Central memory CD8-positive, alpha-beta T cell (primary cell): ENCODE measurements around the gene MTCH1.

Experiments
- ATAC-seq: fragments of 150-1000 bp; cut with Tn5 transposase; replicated peaks from 2 replicates; pipeline ENCODE4 v1.10.0; 2022; ENCODE audit warnings: mild to moderate bottlenecking, moderate FRiP score, moderate number of reproducible peaks; ENCODE audit not compliant: poor library complexity, severe bottlenecking; ENCODE audit errors: extremely low read depth
- DNase-seq, 2 donors: peaks; one replicate each; pipeline ENCODE4 v3.0.0; 2021; ENCODE audit warnings: low spot score in 2 of 2
- H3K27ac Mint-ChIP-seq: one replicate; pipeline ENCODE4 v1.8.0; 2022; ENCODE audit warnings: low read depth, mild to moderate bottlenecking, moderate library complexity, mixed read lengths
- H3K27me3 Mint-ChIP-seq: one replicate; pipeline ENCODE4 v1.8.0; 2022; ENCODE audit warnings: mixed read lengths
- H3K36me3 Mint-ChIP-seq: one replicate; pipeline ENCODE4 v1.8.0; 2022; ENCODE audit warnings: mild to moderate bottlenecking, moderate library complexity, mixed read lengths; ENCODE audit not compliant: insufficient read depth
- H3K4me1 Mint-ChIP-seq: one replicate; pipeline ENCODE4 v1.8.0; 2022; ENCODE audit warnings: mixed read lengths
- H3K4me3 Mint-ChIP-seq: one replicate; pipeline ENCODE4 v1.8.0; 2022; ENCODE audit warnings: mild to moderate bottlenecking, moderate library complexity, mixed read lengths
- H3K9me3 Mint-ChIP-seq: one replicate; pipeline ENCODE4 v1.8.0; 2022; ENCODE audit warnings: mixed read lengths

The MTCH1 gene

GRCh38 chr6:37011656-37012378 is 25.8 kb upstream of the MTCH1 start:
- Mint-ChIP-seq H3K27me3 (no peaks in the 10 kb centered on the region), H3K4me3 (no peak overlapping the region), H3K9me3 (no peaks in the 10 kb centered on the region), H3K36me3 (no peaks in the 10 kb centered on the region), H3K4me1 (peaks cover 2% of the 10 kb centered on the region), H3K27ac (peak overlapping the region; percentile 71)
- DNase-seq (no peak), ATAC-seq (no peak)

DNA sequence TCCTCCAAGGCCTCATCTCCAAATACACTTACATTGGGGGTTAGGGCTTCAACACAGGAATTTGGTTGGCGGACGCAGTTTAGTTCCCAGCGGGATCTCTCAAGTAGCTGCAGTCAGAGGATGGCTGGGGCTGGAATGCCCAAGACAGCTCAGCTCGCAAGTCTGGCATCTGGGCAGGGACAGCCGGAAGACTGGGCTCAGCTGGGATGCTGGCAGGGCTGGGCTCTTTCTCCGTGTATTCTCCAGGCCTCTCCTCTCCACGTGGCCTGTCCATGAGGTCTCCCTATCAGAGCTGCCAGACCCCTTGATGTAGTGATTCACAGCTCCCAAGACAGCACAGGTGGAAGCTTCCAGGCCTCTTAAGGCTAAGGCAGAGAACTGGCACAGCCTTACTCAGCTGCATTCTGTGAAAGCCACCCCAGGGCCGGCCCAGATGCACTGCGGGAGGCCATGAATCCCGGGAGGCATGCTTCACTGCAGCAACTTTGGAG is 24.5 kb upstream of the MTCH1 start:
- Mint-ChIP-seq H3K9me3 (no peaks in the 10 kb centered on the region), H3K4me3 (no peak overlapping the region), H3K36me3 (no peaks in the 10 kb centered on the region), H3K4me1 (peaks cover 15% of the 10 kb centered on the region), H3K27me3 (no peaks in the 10 kb centered on the region), H3K27ac (no peak overlapping the region)
- DNase-seq, result no peak
- no peak for ATAC-seq

- no peak overlapping the region for H3K4me3 Mint-ChIP-seq
- DNase-seq (no peak), ATAC-seq (no peak)
- H3K4me1 Mint-ChIP-seq, result peaks cover 16% of the 10 kb centered on the region
- H3K27ac Mint-ChIP-seq, result no peak overlapping the region
- H3K9me3 Mint-ChIP-seq, result no peaks in the 10 kb centered on the region
- H3K27me3 Mint-ChIP-seq, result no peaks in the 10 kb centered on the region
- H3K36me3 Mint-ChIP-seq, result peaks cover 3% of the 10 kb centered on the region
These were observed 22.8 kb upstream of the MTCH1 start for GRCh38 chr6:37008484-37009465.

GRCh38 chr6:37007340-37008043 is 21.5 kb upstream of the MTCH1 start:
- H3K36me3 Mint-ChIP-seq, result peaks cover 5% of the 10 kb centered on the region
- ATAC-seq (no peak), DNase-seq (no peak)
- no peak overlapping the region for H3K27ac Mint-ChIP-seq
- H3K4me1 Mint-ChIP-seq, result peaks cover 16% of the 10 kb centered on the region
- peak overlapping the region; percentile 20 for H3K4me3 Mint-ChIP-seq
- no peaks in the 10 kb centered on the region for H3K9me3 Mint-ChIP-seq
- no peaks in the 10 kb centered on the region for H3K27me3 Mint-ChIP-seq

DNA sequence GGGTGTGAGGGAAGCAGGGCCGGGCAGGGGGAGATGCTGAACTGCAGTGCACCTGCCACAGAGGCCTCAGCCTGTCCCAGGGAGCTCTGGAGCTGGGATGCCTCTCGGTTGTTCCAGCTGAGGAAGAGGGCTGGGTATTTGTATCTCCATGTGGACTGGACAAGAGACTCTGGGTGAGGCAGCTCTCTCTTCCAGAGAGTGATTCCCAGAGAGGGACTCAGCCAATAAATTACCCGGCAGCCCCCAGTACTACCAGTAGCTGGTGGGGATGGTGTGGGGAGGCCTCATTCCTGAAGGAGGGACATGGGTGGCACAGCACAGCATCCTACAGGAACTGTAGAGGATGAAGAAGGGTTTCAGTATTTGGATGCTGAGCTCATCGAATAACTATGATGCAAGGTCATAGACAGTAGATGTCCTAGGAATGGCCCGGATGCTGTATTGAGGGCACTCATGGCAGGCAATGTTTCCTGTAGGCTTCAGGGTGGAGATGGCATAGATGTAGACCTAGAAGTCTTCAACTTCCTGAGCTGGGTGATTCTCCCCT is 20.9 kb upstream of the MTCH1 start:
- Mint-ChIP-seq H3K27me3 (no peaks in the 10 kb centered on the region), H3K4me3 (peak overlapping the region; percentile 62), H3K36me3 (peaks cover 5% of the 10 kb centered on the region), H3K9me3 (no peaks in the 10 kb centered on the region), H3K27ac (peak overlapping the region; percentile 67), H3K4me1 (peaks cover 16% of the 10 kb centered on the region)
- DNase-seq, result no peak
- no peak for ATAC-seq

DNA sequence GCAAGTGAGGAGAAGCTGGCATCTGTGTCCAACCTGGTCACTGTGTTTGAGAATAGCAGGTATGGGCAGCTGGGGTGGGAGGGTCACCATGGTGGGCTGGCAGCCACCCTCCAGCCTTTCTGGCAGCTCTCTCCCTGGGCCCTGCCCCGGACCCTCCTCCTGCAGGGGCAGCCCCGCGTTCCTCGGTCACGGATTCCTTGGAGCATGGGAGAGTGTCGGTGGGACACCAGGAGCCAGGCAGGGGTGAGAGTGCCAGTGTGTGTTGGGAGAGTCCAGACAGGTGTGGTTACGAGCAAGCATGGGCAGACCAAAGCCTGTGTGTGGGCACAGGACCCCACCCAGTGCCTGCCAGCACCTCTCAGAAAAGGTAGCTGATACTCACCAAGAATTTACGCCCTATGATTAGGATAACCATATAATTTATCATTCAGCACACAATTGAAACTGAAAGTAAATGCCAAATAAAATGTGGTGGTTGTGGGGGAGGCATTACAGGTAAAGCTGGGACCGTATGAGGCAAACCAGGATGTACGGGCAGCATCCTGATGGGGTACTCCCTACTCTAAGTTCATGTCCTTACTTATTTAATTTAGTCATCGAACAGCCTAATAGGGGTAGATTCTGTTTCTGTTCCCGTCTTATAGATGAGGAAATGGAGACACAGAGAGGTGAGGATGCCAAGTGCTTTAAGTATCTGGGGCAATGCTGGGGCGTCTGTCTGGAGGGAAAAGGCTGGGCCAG is 20.0 kb upstream of the MTCH1 start:
- peaks cover 16% of the 10 kb centered on the region for H3K4me1 Mint-ChIP-seq
- no peaks in the 10 kb centered on the region for H3K9me3 Mint-ChIP-seq
- H3K4me3 Mint-ChIP-seq, result peak overlapping the region; percentile 62
- peak overlapping the region; percentile 67 for H3K27ac Mint-ChIP-seq
- peaks cover 5% of the 10 kb centered on the region for H3K36me3 Mint-ChIP-seq
- ATAC-seq (no peak), DNase-seq (no peak)
- no peaks in the 10 kb centered on the region for H3K27me3 Mint-ChIP-seq

DNA sequence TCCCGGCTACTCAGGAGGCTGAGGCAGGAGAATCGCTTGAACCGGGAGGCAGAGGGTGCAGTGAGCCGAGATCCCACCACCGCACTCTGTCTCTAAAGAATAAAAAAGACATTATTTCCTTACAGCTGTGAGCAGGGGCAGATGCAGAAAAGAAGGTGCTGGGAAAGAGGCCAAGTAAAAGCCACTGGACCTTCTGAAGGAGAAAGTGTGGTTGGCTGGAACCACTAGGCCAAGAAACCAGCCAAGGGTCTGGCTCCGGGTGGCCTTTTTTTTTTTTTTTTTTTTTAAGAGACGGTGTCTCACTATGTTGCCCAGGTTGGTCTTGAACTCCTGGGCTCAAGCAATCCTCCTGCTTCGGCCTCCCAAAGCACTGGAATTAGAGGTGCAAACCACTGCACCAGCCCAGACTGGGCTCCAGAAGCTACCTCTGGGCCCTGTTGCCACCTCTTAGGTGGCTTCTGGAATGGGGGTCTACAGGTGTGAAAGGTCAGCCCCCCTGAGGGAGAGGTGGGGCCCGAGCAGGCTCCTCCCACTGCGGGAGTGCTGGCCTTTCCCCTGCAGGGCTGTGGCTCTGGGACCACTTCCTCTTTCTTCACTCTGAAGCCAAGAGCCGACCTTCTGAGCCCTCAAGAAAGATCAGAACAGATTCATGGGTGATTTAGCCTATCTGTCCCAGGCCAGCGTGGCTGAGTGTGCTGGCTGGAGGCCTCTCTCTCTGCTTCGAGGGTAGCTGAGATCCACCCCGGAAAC is 19.2 kb upstream of the MTCH1 start, which contains the start of gene FGD2:
TSS of gene FGD2 (plus strand) at position 595 of the 750 bp plus-strand sequence. CDS start 163 bp downstream, outside the sequence.
- ATAC-seq (peak; percentile 50), DNase-seq (no peak)
- no peaks in the 10 kb centered on the region for H3K27me3 Mint-ChIP-seq
- H3K36me3 Mint-ChIP-seq, result peaks cover 5% of the 10 kb centered on the region
- peak within 1 kb of the TSS; percentile 62 for H3K4me3 Mint-ChIP-seq
- H3K4me1 Mint-ChIP-seq, result peaks cover 16% of the 10 kb centered on the region
- peak within 1 kb of the TSS; percentile 67 for H3K27ac Mint-ChIP-seq
- H3K9me3 Mint-ChIP-seq, result no peaks in the 10 kb centered on the region

GRCh38 chr6:37004044-37004980 is 18.3 kb upstream of the MTCH1 start:
- Mint-ChIP-seq H3K27ac (no peak overlapping the region), H3K4me3 (no peak overlapping the region)

DNA sequence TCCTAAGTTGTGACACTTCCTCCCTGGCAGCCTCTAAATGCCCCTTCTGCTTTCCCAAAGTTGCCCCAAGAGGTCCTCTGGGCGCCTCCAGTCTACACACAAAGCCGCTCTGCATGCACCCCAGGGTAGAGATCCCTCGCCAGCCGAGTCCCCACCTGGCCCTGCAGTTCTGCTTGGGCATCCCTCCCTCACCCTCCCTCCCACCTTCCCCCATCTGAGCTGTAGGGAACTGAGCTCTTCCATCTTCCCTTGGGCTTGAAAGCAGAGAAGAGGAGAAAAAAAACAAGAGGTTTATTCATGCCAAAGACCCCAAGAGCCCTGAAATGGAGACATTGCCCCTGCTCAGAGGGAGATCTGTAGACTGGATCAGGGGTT is 13.7 kb upstream of the MTCH1 start:
- DNase-seq, result no peak
- ATAC-seq, result no peak
- H3K4me3 Mint-ChIP-seq, result no peak overlapping the region
- H3K27me3 Mint-ChIP-seq, result peaks cover 16% of the 10 kb centered on the region
- no peaks in the 10 kb centered on the region for H3K9me3 Mint-ChIP-seq
- peaks cover 4% of the 10 kb centered on the region for H3K36me3 Mint-ChIP-seq
- H3K4me1 Mint-ChIP-seq, result no peaks in the 10 kb centered on the region
- H3K27ac Mint-ChIP-seq, result no peak overlapping the region

More at GRCh38 chr6:37004044-37004980, 18.3 kb upstream of the MTCH1 start:
- ATAC-seq (no peak), DNase-seq (no peak)
- H3K36me3 Mint-ChIP-seq, result peaks cover 5% of the 10 kb centered on the region
- no peaks in the 10 kb centered on the region for H3K9me3 Mint-ChIP-seq
- H3K27me3 Mint-ChIP-seq, result no peaks in the 10 kb centered on the region
- peaks cover 16% of the 10 kb centered on the region for H3K4me1 Mint-ChIP-seq

DNA sequence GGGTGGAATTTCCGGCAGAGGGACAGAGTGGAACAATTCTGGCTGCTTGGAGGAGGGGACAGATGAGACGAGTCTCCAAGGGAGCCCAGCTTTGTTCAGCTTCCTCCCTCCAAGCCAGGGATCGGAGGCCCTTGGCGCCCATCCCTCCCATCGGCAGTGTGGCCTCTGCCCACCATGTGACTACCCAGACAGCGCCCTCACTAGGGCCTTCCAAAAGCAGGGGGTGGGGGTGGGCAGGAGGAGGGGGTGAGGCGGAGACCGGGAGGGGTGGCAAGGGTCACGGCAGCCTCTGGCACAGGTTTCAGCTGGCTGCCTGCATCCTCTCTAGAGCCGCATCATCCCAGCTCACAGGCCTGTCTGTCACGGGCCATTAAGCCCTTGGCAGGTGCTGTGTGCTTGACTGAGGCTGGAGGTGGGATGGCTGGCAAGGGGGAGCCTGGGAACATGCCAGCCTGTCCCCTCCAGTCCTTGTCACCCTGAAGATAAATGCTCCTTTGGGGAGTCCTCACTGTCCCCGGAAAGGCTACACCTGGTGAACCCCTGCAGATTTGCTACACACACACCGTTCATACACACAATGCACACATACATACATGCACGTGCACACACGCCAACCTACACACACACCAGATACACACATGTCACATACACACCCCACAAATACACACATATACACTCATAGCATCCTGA is 13.2 kb upstream of the MTCH1 start:
- Mint-ChIP-seq H3K4me3 (no peak overlapping the region), H3K27ac (no peak overlapping the region), H3K9me3 (no peaks in the 10 kb centered on the region), H3K36me3 (peaks cover 2% of the 10 kb centered on the region), H3K4me1 (no peaks in the 10 kb centered on the region), H3K27me3 (peaks cover 16% of the 10 kb centered on the region)
- ATAC-seq (no peak), DNase-seq (no peak)
